Karpas-422 (cell line): ENCODE results near the gene PTGFRN. TPM values are rescaled to one million over a fixed set of nuclear protein-coding genes. Genes with fewer than 3 reads are reported as not detected.

ENCODE experiments used
- DNase-seq: peaks from one replicate; pipeline ENCODE4 v3.0.0-alpha.2; 2015
- H2AFZ ChIP-seq: fragments of 200-600 bp; sonication (generic); 2 replicates; pipeline ENCODE4 v1.6.1; 2014; ENCODE audit warnings: antibody characterized with exemption, low read length, mixed read lengths
- H3K27ac ChIP-seq: fragments of 200-600 bp; sonication (generic); 2 replicates; pipeline ENCODE4 v1.5.1; 2014; ENCODE audit warnings: mild to moderate bottlenecking, low read length, moderate library complexity
- H3K27me3 ChIP-seq: fragments of 200-600 bp; sonication (generic); 2 replicates; pipeline ENCODE4 v1.6.1; 2014; ENCODE audit warnings: low read length, mixed read lengths
- H3K36me3 ChIP-seq: fragments of 200-600 bp; sonication (generic); 2 replicates; pipeline ENCODE4 v1.6.1; 2014; ENCODE audit warnings: low read length, mixed read lengths; ENCODE audit not compliant: insufficient read depth
- H3K4me1 ChIP-seq: fragments of 200-600 bp; sonication (generic); 2 replicates; pipeline ENCODE4 v1.6.1; 2014; ENCODE audit warnings: mild to moderate bottlenecking, low read length, mixed read lengths
- H3K4me2 ChIP-seq: fragments of 200-600 bp; sonication (generic); 2 replicates; pipeline ENCODE4 v1.6.1; 2014; ENCODE audit warnings: low read length, low read depth, mild to moderate bottlenecking; ENCODE audit not compliant: poor library complexity, severe bottlenecking
- H3K4me3 ChIP-seq: fragments of 200-600 bp; sonication (generic); 2 replicates; pipeline ENCODE4 v1.5.1; 2014; ENCODE audit warnings: mild to moderate bottlenecking, antibody characterized with exemption, low read length, mixed read lengths
- H3K79me2 ChIP-seq: fragments of 200-600 bp; sonication (generic); 2 replicates; pipeline ENCODE4 v1.6.1; 2014; ENCODE audit warnings: mild to moderate bottlenecking, low read length, mixed read lengths
- H3K9ac ChIP-seq: fragments of 200-600 bp; sonication (generic); 2 replicates; pipeline ENCODE4 v1.6.0; 2014; ENCODE audit warnings: low read length
- H3K9me2 ChIP-seq: fragments of 200-600 bp; sonication (generic), shearing (Covaris generic); replicated peaks from 2 replicates; pipeline ENCODE4 v1.6.0; 2014; ENCODE audit warnings: mild to moderate bottlenecking, low read length, moderate library complexity; ENCODE audit not compliant: insufficient read depth
- H3K9me3 ChIP-seq: fragments of 300-700, 200-600 bp; sonication (generic); 2 replicates; pipeline ENCODE4 v1.6.1; 2014; ENCODE audit warnings: low read length, mixed read lengths
- H4K20me1 ChIP-seq: fragments of 200-600 bp; sonication (generic); 2 replicates; pipeline ENCODE4 v1.6.1; 2014; ENCODE audit warnings: mild to moderate bottlenecking, antibody characterized with exemption, low read length, low read depth; ENCODE audit not compliant: insufficient read depth
- total RNA-seq: library from RNA; depleted of rRNA; stranded (reverse); fragments of >200 nt; shearing (Covaris generic); gene quantifications from 2 replicates; pipeline ENCODE4 v1.2.3, GENCODE V29; 2014; ENCODE audit warnings: low replicate concordance

Gene PTGFRN
- total RNA-seq, 1 experiment from 2014 or later, result not detected

GRCh38 chr1:116899529-116899928 is 10.2 kb upstream of the PTGFRN start:
- H4K20me1 ChIP-seq, result no peaks in the 10 kb centered on the region
- no peaks in the 10 kb centered on the region for H3K9me2 ChIP-seq
- no peak overlapping the region for H3K4me3 ChIP-seq
- no peak overlapping the region for H3K4me2 ChIP-seq
- H3K9ac ChIP-seq, result no peak overlapping the region
- peaks cover 7% of the 10 kb centered on the region for H3K4me1 ChIP-seq
- no peaks in the 10 kb centered on the region for H3K36me3 ChIP-seq
- H3K79me2 ChIP-seq, result no peaks in the 10 kb centered on the region
- H2AFZ ChIP-seq, result no peak overlapping the region
- H3K27ac ChIP-seq, result no peak overlapping the region
- H3K9me3 ChIP-seq, result peaks cover 3% of the 10 kb centered on the region; the same call in 1 of the 2 replicates
- no peak for DNase-seq
- H3K27me3 ChIP-seq, result no peaks in the 10 kb centered on the region

GRCh38 chr1:116900471-116901365 is 9.0 kb upstream of the PTGFRN start:
- Histone ChIP-seq H3K27me3 (no peaks in the 10 kb centered on the region), H3K36me3 (no peaks in the 10 kb centered on the region), H3K79me2 (no peaks in the 10 kb centered on the region), H3K4me1 (peaks cover 7% of the 10 kb centered on the region), H2AFZ (no peak overlapping the region), H3K27ac (no peak overlapping the region), H3K9me3 (no peaks in the 10 kb centered on the region), H3K4me2 (no peak overlapping the region), H3K9ac (no peak overlapping the region), H3K9me2 (no peaks in the 10 kb centered on the region), H4K20me1 (no peaks in the 10 kb centered on the region), H3K4me3 (no peak overlapping the region)
- DNase-seq, result no peak

- H3K27me3 ChIP-seq, result no peaks in the 10 kb centered on the region
- no peaks in the 10 kb centered on the region for H4K20me1 ChIP-seq
- H3K9me2 ChIP-seq, result no peaks in the 10 kb centered on the region
- no peak overlapping the region for H3K4me3 ChIP-seq
- H3K36me3 ChIP-seq, result no peaks in the 10 kb centered on the region
- no peaks in the 10 kb centered on the region for H3K9me3 ChIP-seq
- no peak overlapping the region for H3K9ac ChIP-seq
- no peak overlapping the region for H2AFZ ChIP-seq
- H3K79me2 ChIP-seq, result no peaks in the 10 kb centered on the region
- H3K27ac ChIP-seq, result no peak overlapping the region
- H3K4me1 ChIP-seq, result peaks cover 7% of the 10 kb centered on the region
- no peak overlapping the region for H3K4me2 ChIP-seq
- no peak for DNase-seq
These were observed 7.7 kb upstream of the PTGFRN start for GRCh38 chr1:116902027-116902426.

- Histone ChIP-seq H3K4me1 (peaks cover 7% of the 10 kb centered on the region), H3K9me2 (no peaks in the 10 kb centered on the region), H3K27me3 (no peaks in the 10 kb centered on the region), H3K4me2 (no peak overlapping the region), H3K4me3 (no peak overlapping the region), H3K27ac (no peak overlapping the region), H3K79me2 (no peaks in the 10 kb centered on the region), H2AFZ (no peak overlapping the region), H3K36me3 (no peaks in the 10 kb centered on the region), H4K20me1 (no peaks in the 10 kb centered on the region), H3K9me3 (no peaks in the 10 kb centered on the region), H3K9ac (no peak overlapping the region)
- peak; percentile 42 for DNase-seq
These were observed 6.9 kb upstream of the PTGFRN start for GRCh38 chr1:116902723-116903383.

- H3K9me3 ChIP-seq, result no peaks in the 10 kb centered on the region
- H3K4me1 ChIP-seq, result peaks cover 7% of the 10 kb centered on the region
- no peak overlapping the region for H3K27ac ChIP-seq
- H3K36me3 ChIP-seq, result no peaks in the 10 kb centered on the region
- H3K79me2 ChIP-seq, result no peaks in the 10 kb centered on the region
- no peak overlapping the region for H3K4me3 ChIP-seq
- H2AFZ ChIP-seq, result no peak overlapping the region
- H3K4me2 ChIP-seq, result no peak overlapping the region
- H3K9me2 ChIP-seq, result no peaks in the 10 kb centered on the region
- no peaks in the 10 kb centered on the region for H4K20me1 ChIP-seq
- H3K9ac ChIP-seq, result no peak overlapping the region
- no peak for DNase-seq
- no peaks in the 10 kb centered on the region for H3K27me3 ChIP-seq
These were observed 4.9 kb upstream of the PTGFRN start for GRCh38 chr1:116904791-116905320.

GRCh38 chr1:116906812-116907211 is 2.9 kb upstream of the PTGFRN start:
- no peak overlapping the region for H2AFZ ChIP-seq
- H4K20me1 ChIP-seq, result no peaks in the 10 kb centered on the region
- H3K27me3 ChIP-seq, result no peaks in the 10 kb centered on the region
- no peak overlapping the region for H3K27ac ChIP-seq
- no peak overlapping the region for H3K9ac ChIP-seq
- H3K4me1 ChIP-seq, result peaks cover 7% of the 10 kb centered on the region
- H3K4me2 ChIP-seq, result no peak overlapping the region
- no peak for DNase-seq
- no peak overlapping the region for H3K4me3 ChIP-seq
- no peaks in the 10 kb centered on the region for H3K9me3 ChIP-seq
- no peaks in the 10 kb centered on the region for H3K36me3 ChIP-seq
- H3K9me2 ChIP-seq, result no peaks in the 10 kb centered on the region
- H3K79me2 ChIP-seq, result no peaks in the 10 kb centered on the region

- Histone ChIP-seq H3K4me3 (no peak overlapping the region), H3K9me2 (no peaks in the 10 kb centered on the region), H3K27me3 (no peaks in the 10 kb centered on the region), H3K79me2 (no peaks in the 10 kb centered on the region), H3K4me1 (peaks cover 7% of the 10 kb centered on the region), H3K36me3 (no peaks in the 10 kb centered on the region), H3K9ac (no peak overlapping the region), H3K9me3 (no peaks in the 10 kb centered on the region), H3K4me2 (no peak overlapping the region), H4K20me1 (no peaks in the 10 kb centered on the region), H3K27ac (no peak overlapping the region), H2AFZ (no peak overlapping the region)
- DNase-seq, result no peak
These were observed 2.4 kb upstream of the PTGFRN start for GRCh38 chr1:116907351-116907750.

GRCh38 chr1:116908266-116908665 is 1.4 kb upstream of the PTGFRN start:
- Histone ChIP-seq H3K9ac (no peak overlapping the region), H3K9me2 (no peaks in the 10 kb centered on the region), H3K79me2 (no peaks in the 10 kb centered on the region), H3K27ac (no peak overlapping the region), H2AFZ (no peak overlapping the region), H3K27me3 (no peaks in the 10 kb centered on the region), H3K9me3 (no peaks in the 10 kb centered on the region), H3K4me3 (no peak overlapping the region), H3K4me1 (no peaks in the 10 kb centered on the region; the same call in 1 of the 2 replicates), H3K36me3 (no peaks in the 10 kb centered on the region), H3K4me2 (no peak overlapping the region), H4K20me1 (no peaks in the 10 kb centered on the region)
- DNase-seq, result no peak
